ENCODE data around the gene TRPC4. TPM values are rescaled to one million over a fixed set of nuclear protein-coding genes. Genes with fewer than 3 reads are reported as not detected.

The TRPC4 gene
- total RNA-seq, 1 experiment from 2014 or later: 19.0 TPM

- TF ChIP-seq CTCF (conservative IDR thresholded peaks at IDR 0.05): no peak
- Histone ChIP-seq H3K27ac (ENCODE audit: insufficient read length, low read depth, low read length) (no peak overlapping the region), H3T11ph (ENCODE audit: low read length) (no peak overlapping the region), H3K27me3 (ENCODE audit: insufficient read depth, low read length) (no peaks in the 10 kb centered on the region), H2BK120ac (ENCODE audit: low read depth, low read length, poor library complexity, severe bottlenecking) (no peak overlapping the region), H4K8ac (replicated peaks; ENCODE audit: insufficient read length, low read depth, low read length) (no peak overlapping the region), H2BK12ac (ENCODE audit: insufficient read length, low read depth, low read length) (no peak overlapping the region), H2BK5ac (ENCODE audit: insufficient read length, low read length) (no peak overlapping the region), H3K56ac (ENCODE audit: insufficient read length, low read depth, low read length) (no peak overlapping the region), H3K79me1 (ENCODE audit: insufficient read depth, low read depth, low read length, poor library complexity, severe bottlenecking) (no peaks in the 10 kb centered on the region), H3K9ac (ENCODE audit: extremely low read depth, insufficient read length, low read length) (no peak overlapping the region), H3K79me2 (ENCODE audit: insufficient read depth, low read length) (no peaks in the 10 kb centered on the region), H3K4me2 (ENCODE audit: insufficient read depth, insufficient read length, low read length) (no peak overlapping the region), H4K5ac (ENCODE audit: insufficient read length, low read depth, low read length) (no peak overlapping the region), H4K91ac (ENCODE audit: insufficient read length, low read depth, low read length) (no peak overlapping the region), H3K9me3 (ENCODE audit: control insufficient read depth, low read depth, low read length) (no peaks in the 10 kb centered on the region), H2AFZ (ENCODE audit: low read length) (no peak overlapping the region), H2BK20ac (ENCODE audit: low read depth, low read length, poor library complexity, severe bottlenecking) (no peak overlapping the region), H2BK15ac (ENCODE audit: low read depth, low read length) (no peak overlapping the region), H2AK5ac (ENCODE audit: insufficient read length, low read length) (no peak overlapping the region), H3K4ac (ENCODE audit: low read depth, low read length) (no peak overlapping the region), H3K14ac (ENCODE audit: insufficient read depth, low read length) (no peak overlapping the region), H3K23me2 (ENCODE audit: insufficient read length, low read depth, low read length, poor library complexity, severe bottlenecking) (no peaks in the 10 kb centered on the region), H3K23ac (ENCODE audit: insufficient read length, low read depth, low read length) (no peak overlapping the region), H4K20me1 (ENCODE audit: control insufficient read depth, insufficient read depth, insufficient read length) (no peaks in the 10 kb centered on the region), H3K4me1 (ENCODE audit: insufficient read depth, low read length) (no peaks in the 10 kb centered on the region), H3K18ac (ENCODE audit: insufficient read length, low read depth, low read length) (no peak overlapping the region)
- H3K4me1 Mint-ChIP-seq: peaks cover 3% of the 10 kb centered on the region in 2 experiments; a peak in 2 of 4 replicates
- H3K9me3 Mint-ChIP-seq: no peaks in the 10 kb centered on the region
- H3K27me3 Mint-ChIP-seq (ENCODE audit: low read depth): no peaks in the 10 kb centered on the region
- WGBS (ENCODE audit: extremely low coverage, insufficient read length, low lambda C conversion rate): no CpG with 5 or more reads among the region's 8 CpGs
- H3K4me3 Mint-ChIP-seq: no peak overlapping the region
- no peak overlapping the region for H3K27ac Mint-ChIP-seq
- peaks cover 0 to 4% (median 3%) of the 10 kb centered on the region in 3 experiments; a peak in 4 of 7 replicates for H3K36me3 Mint-ChIP-seq (ENCODE audit: insufficient read depth in 1 of 3, low read depth in 3 of 3)
- DNase-seq: no peak
These were observed 232.9 kb downstream of the TRPC4 start for GRCh38 chr13:37636701-37637100.

Measured in H9 (cell line).